Activated CD4-positive, alpha-beta memory T cell treated with anti-CD3 and anti-CD28 coated beads, Interleukin-2, amount 10 ng/mL, durations not matched to agents 7 days and 5 days (primary cell): Measurements from ENCODE around the gene DAP. TPM values are rescaled to one million over a fixed set of nuclear protein-coding genes. Genes with fewer than 3 reads are reported as not detected.

Experiments used
- CTCF ChIA-PET: fragments of 350-600 bp; sonication (Branson Sonifier 250); formaldehyde crosslinking; loops from one replicate; lab custom pipeline; 2021; ENCODE audit warnings: antibody characterized with exemption, inconsistent platforms; lab: Charles Lee
- POLR2A ChIA-PET: fragments of 350-600 bp; sonication (Branson Sonifier 250); formaldehyde crosslinking; loops from one replicate; lab custom pipeline; 2021; ENCODE audit warnings: antibody characterized with exemption; lab: Charles Lee
- DNase-seq: peaks from one replicate; pipeline ENCODE4 v3.0.0-alpha.2; 2020
- H3K27ac Mint-ChIP-seq: one replicate; pipeline ENCODE4 v1.8.0; 2021; ENCODE audit warnings: mild to moderate bottlenecking, mixed read lengths
- H3K27me3 Mint-ChIP-seq: one replicate; pipeline ENCODE4 v1.8.0; 2021; ENCODE audit warnings: mixed read lengths
- H3K36me3 Mint-ChIP-seq: one replicate; pipeline ENCODE4 v1.8.0; 2021; ENCODE audit warnings: low read depth, mixed read lengths
- H3K4me1 Mint-ChIP-seq: one replicate; pipeline ENCODE4 v1.8.0; 2021; ENCODE audit warnings: mixed read lengths
- H3K4me3 Mint-ChIP-seq: one replicate; pipeline ENCODE4 v1.8.0; 2021; ENCODE audit warnings: mild to moderate bottlenecking, mixed read lengths
- H3K9me3 Mint-ChIP-seq: one replicate; pipeline ENCODE4 v1.8.0; 2021; ENCODE audit warnings: mixed read lengths
- total RNA-seq, 2 experiments: library from RNA; stranded (reverse); gene quantifications; one replicate each; pipeline ENCODE4 v1.2.3, GENCODE V29; 2021

The DAP gene
- total RNA-seq, 2 experiments from 2014 or later: 51.0 to 53.7 TPM

- no peaks in the 10 kb centered on the region for H3K27me3 Mint-ChIP-seq
- CTCF ChIA-PET: interaction anchor here (2.4 kb wide), 1 partner anchor 36 kb away, joined by 8 read pairs; no protein-coding TSS in a partner anchor
- H3K9me3 Mint-ChIP-seq: peaks cover 5% of the 10 kb centered on the region
- POLR2A ChIA-PET: interaction anchor here (1.2 kb wide), 1 partner anchor 15 kb away, joined by 3 read pairs; no protein-coding TSS in a partner anchor
- no peaks in the 10 kb centered on the region for H3K4me1 Mint-ChIP-seq
- no peak overlapping the region for H3K27ac Mint-ChIP-seq
- H3K36me3 Mint-ChIP-seq: peaks cover 55% of the 10 kb centered on the region
- no peak overlapping the region for H3K4me3 Mint-ChIP-seq
- no peak for DNase-seq
Measured at GRCh38 chr5:10737880-10738279, 23.2 kb downstream of the DAP start.

GRCh38 chr5:10736808-10737207, 24.2 kb downstream of the DAP start:
- no peaks in the 10 kb centered on the region for H3K4me1 Mint-ChIP-seq
- POLR2A ChIA-PET: interaction anchor here (1.2 kb wide), 1 partner anchor 14 kb away, joined by 3 read pairs; no protein-coding TSS in a partner anchor
- CTCF ChIA-PET: interaction anchor here (1.0 to 2.4 kb wide), 2 partner anchors 10 to 35 kb away, joined by 3 to 8 read pairs; no protein-coding TSS in a partner anchor
- no peaks in the 10 kb centered on the region for H3K27me3 Mint-ChIP-seq
- peaks cover 5% of the 10 kb centered on the region for H3K9me3 Mint-ChIP-seq
- H3K4me3 Mint-ChIP-seq: no peak overlapping the region
- no peak overlapping the region for H3K27ac Mint-ChIP-seq
- H3K36me3 Mint-ChIP-seq: peaks cover 53% of the 10 kb centered on the region
- DNase-seq: no peak

- Mint-ChIP-seq H3K27ac (no peak overlapping the region), H3K9me3 (peaks cover 5% of the 10 kb centered on the region), H3K27me3 (no peaks in the 10 kb centered on the region), H3K4me3 (no peak overlapping the region), H3K36me3 (peaks cover 51% of the 10 kb centered on the region), H3K4me1 (no peaks in the 10 kb centered on the region)
- DNase-seq: no peak
- ChIA-PET POLR2A (no interaction called here), CTCF (interaction anchor here (2.4 kb wide), 1 partner anchor 34 kb away, joined by 8 read pairs; no protein-coding TSS in a partner anchor)
Measured at GRCh38 chr5:10736354-10736753, 24.7 kb downstream of the DAP start.

- H3K4me3 Mint-ChIP-seq: no peak overlapping the region
- H3K27ac Mint-ChIP-seq: no peak overlapping the region
- ChIA-PET CTCF (no interaction called here), POLR2A (no interaction called here)
- H3K4me1 Mint-ChIP-seq: no peaks in the 10 kb centered on the region
- peaks cover 5% of the 10 kb centered on the region for H3K9me3 Mint-ChIP-seq
- H3K36me3 Mint-ChIP-seq: peaks cover 45% of the 10 kb centered on the region
- DNase-seq: no peak
- no peaks in the 10 kb centered on the region for H3K27me3 Mint-ChIP-seq
Measured at GRCh38 chr5:10735569-10736276, 25.3 kb downstream of the DAP start.

- Mint-ChIP-seq H3K36me3 (peaks cover 38% of the 10 kb centered on the region), H3K9me3 (peaks cover 2% of the 10 kb centered on the region), H3K27ac (no peak overlapping the region), H3K4me1 (no peaks in the 10 kb centered on the region), H3K27me3 (no peaks in the 10 kb centered on the region), H3K4me3 (no peak overlapping the region)
- ChIA-PET CTCF (no interaction called here), POLR2A (no interaction called here)
- DNase-seq: no peak
Measured at GRCh38 chr5:10734832-10735523, 26.1 kb downstream of the DAP start.

- CTCF ChIA-PET: no interaction called here
- Mint-ChIP-seq H3K4me3 (no peak overlapping the region), H3K4me1 (no peaks in the 10 kb centered on the region), H3K36me3 (peaks cover 30% of the 10 kb centered on the region), H3K27me3 (no peaks in the 10 kb centered on the region), H3K9me3 (no peaks in the 10 kb centered on the region), H3K27ac (no peak overlapping the region)
- POLR2A ChIA-PET: no interaction called here
- DNase-seq: no peak
Measured at GRCh38 chr5:10734037-10734709, 26.9 kb downstream of the DAP start.

- CTCF ChIA-PET: no interaction called here
- no peaks in the 10 kb centered on the region for H3K9me3 Mint-ChIP-seq
Measured at GRCh38 chr5:10733426-10733825, 27.6 kb downstream of the DAP start.

GRCh38 chr5:10731913-10732312, 29.1 kb downstream of the DAP start:
- no peak overlapping the region for H3K4me3 Mint-ChIP-seq
- ChIA-PET CTCF (interaction anchor here (1.1 kb wide), 1 partner anchor 41 kb away, joined by 3 read pairs; no protein-coding TSS in a partner anchor), POLR2A (no interaction called here)
- H3K4me1 Mint-ChIP-seq: peaks cover 7% of the 10 kb centered on the region
- peaks cover 21% of the 10 kb centered on the region for H3K36me3 Mint-ChIP-seq
- DNase-seq: no peak
- no peaks in the 10 kb centered on the region for H3K9me3 Mint-ChIP-seq
- no peaks in the 10 kb centered on the region for H3K27me3 Mint-ChIP-seq
- no peak overlapping the region for H3K27ac Mint-ChIP-seq

More at GRCh38 chr5:10733426-10733825, 27.6 kb downstream of the DAP start:
- no peak for DNase-seq
- Mint-ChIP-seq H3K27me3 (no peaks in the 10 kb centered on the region), H3K27ac (no peak overlapping the region), H3K4me1 (no peaks in the 10 kb centered on the region), H3K36me3 (peaks cover 27% of the 10 kb centered on the region), H3K4me3 (no peak overlapping the region)
- POLR2A ChIA-PET: no interaction called here

GRCh38 chr5:10730043-10730351, 31.0 kb downstream of the DAP start:
- ChIA-PET CTCF (no interaction called here), POLR2A (no interaction called here)
- H3K27ac Mint-ChIP-seq: no peak overlapping the region
- no peak overlapping the region for H3K4me3 Mint-ChIP-seq
- H3K4me1 Mint-ChIP-seq: peaks cover 7% of the 10 kb centered on the region
- H3K36me3 Mint-ChIP-seq: peaks cover 21% of the 10 kb centered on the region
- H3K9me3 Mint-ChIP-seq: no peaks in the 10 kb centered on the region
- DNase-seq: no peak
- no peaks in the 10 kb centered on the region for H3K27me3 Mint-ChIP-seq

GRCh38 chr5:10729320-10730042, 31.6 kb downstream of the DAP start:
- H3K27ac Mint-ChIP-seq: no peak overlapping the region
- peaks cover 21% of the 10 kb centered on the region for H3K36me3 Mint-ChIP-seq
- peaks cover 7% of the 10 kb centered on the region for H3K4me1 Mint-ChIP-seq
- H3K9me3 Mint-ChIP-seq: no peaks in the 10 kb centered on the region
- DNase-seq: no peak
- no peak overlapping the region for H3K4me3 Mint-ChIP-seq
- POLR2A ChIA-PET: no interaction called here
- H3K27me3 Mint-ChIP-seq: no peaks in the 10 kb centered on the region
- CTCF ChIA-PET: no interaction called here

- peaks cover 19% of the 10 kb centered on the region for H3K36me3 Mint-ChIP-seq
- H3K9me3 Mint-ChIP-seq: no peaks in the 10 kb centered on the region
- no peak for DNase-seq
- CTCF ChIA-PET: no interaction called here
- no peaks in the 10 kb centered on the region for H3K27me3 Mint-ChIP-seq
- no peak overlapping the region for H3K4me3 Mint-ChIP-seq
- no peak overlapping the region for H3K27ac Mint-ChIP-seq
- H3K4me1 Mint-ChIP-seq: peaks cover 7% of the 10 kb centered on the region
- POLR2A ChIA-PET: no interaction called here
Measured at GRCh38 chr5:10728679-10729078, 32.4 kb downstream of the DAP start.

- no peak for DNase-seq
- H3K4me1 Mint-ChIP-seq: peaks cover 7% of the 10 kb centered on the region
- POLR2A ChIA-PET: no interaction called here
Measured at GRCh38 chr5:10727861-10728260, 33.2 kb downstream of the DAP start.

More at GRCh38 chr5:10727861-10728260, 33.2 kb downstream of the DAP start:
- no peaks in the 10 kb centered on the region for H3K27me3 Mint-ChIP-seq
- H3K9me3 Mint-ChIP-seq: no peaks in the 10 kb centered on the region
- CTCF ChIA-PET: no interaction called here
- H3K4me3 Mint-ChIP-seq: no peak overlapping the region
- H3K27ac Mint-ChIP-seq: no peak overlapping the region
- peaks cover 13% of the 10 kb centered on the region for H3K36me3 Mint-ChIP-seq
